Endothelial cell of umbilical vein (primary cell): Measurements from ENCODE around the gene DGCR2. TPM values are rescaled to one million over a fixed set of nuclear protein-coding genes. Genes with fewer than 3 reads are reported as not detected.

ENCODE experiments used
- BruUV-seq: library from RNA; stranded (reverse); fragments of 400-500 nt; replicated peaks from 2 replicates; lab custom pipeline; 2021; lab: Mats Ljungman, UMichigan
- CTCF ChIA-PET: fragments of 300-600, 350-600 bp; sonication (Branson Sonifier 250); formaldehyde crosslinking; loops from one replicate; lab custom pipeline; 2021; ENCODE audit warnings: antibody characterized with exemption, inconsistent platforms; lab: Charles Lee
- POLR2A ChIA-PET: fragments of 300-600, 350-600 bp; sonication (Branson Sonifier 250); formaldehyde crosslinking; loops from one replicate; lab custom pipeline; 2021; ENCODE audit warnings: antibody characterized with exemption, inconsistent platforms; lab: Charles Lee
- DNase-seq: peaks from one replicate; pipeline ENCODE4 v3.0.0-alpha.2; 2011; ENCODE audit warnings: low read depth, low spot score
- FAIRE-seq: peaks from 2 replicates; lab custom pipeline; 2011; peaks lifted over from hg19 to GRCh38; lab: Jason Lieb, UNC
- H2AFZ ChIP-seq: 2 replicates; pipeline ENCODE4 v1.6.0; 2012; ENCODE audit warnings: low read depth, low read length, control low read depth, inconsistent platforms
- H3K27ac ChIP-seq: 2 replicates; pipeline ENCODE4 v1.5.1; 2011; ENCODE audit warnings: low read depth, mild to moderate bottlenecking, control low read depth, low read length, moderate library complexity; ENCODE audit not compliant: insufficient read depth
- H3K27me3 ChIP-seq, 2 experiments: 2 replicates each; pipeline versions ENCODE4 v1.6.0 to v1.6.1; 2011; ENCODE audit warnings: low read length in 2 of 2, mixed read lengths in 1 of 2; ENCODE audit not compliant: control insufficient read depth in 2 of 2, insufficient read depth in 2 of 2
- H3K36me3 ChIP-seq, 2 experiments: 2 replicates in 1 of 2; 3 replicates in 1 of 2; pipeline ENCODE4 v1.5.1; 2011; ENCODE audit warnings: low read length in 2 of 2, mild to moderate bottlenecking in 1 of 2, moderate library complexity in 1 of 2; ENCODE audit not compliant: control insufficient read depth in 2 of 2, insufficient read depth in 2 of 2; ENCODE audit errors: extremely low read depth in 1 of 2
- H3K4me1 ChIP-seq: 3 replicates; pipeline ENCODE4 v1.5.1; 2011; ENCODE audit warnings: mild to moderate bottlenecking, low read length; ENCODE audit not compliant: control insufficient read depth, insufficient read depth; ENCODE audit errors: extremely low read depth
- H3K4me2 ChIP-seq: 2 replicates; pipeline ENCODE4 v1.6.1; 2011; ENCODE audit warnings: low read length, control low read depth, mixed read lengths; ENCODE audit not compliant: insufficient read depth
- H3K4me3 ChIP-seq, 3 experiments: fragments of 200-600 bp in 1 of 3; sonication (generic), shearing (Covaris generic) in 1 of 3; replicated peaks in 1 of 3; 2 replicates each; pipeline ENCODE4 v1.5.1; 2011 to 2016; ENCODE audit warnings: control low read depth in 3 of 3, low read length in 3 of 3, mild to moderate bottlenecking in 2 of 3, inconsistent platforms in 1 of 3, low read depth in 1 of 3, moderate library complexity in 1 of 3; ENCODE audit not compliant: insufficient read depth in 1 of 3
- H3K79me2 ChIP-seq: 2 replicates; pipeline ENCODE4 v1.6.0; 2012; ENCODE audit warnings: low read length, inconsistent platforms; ENCODE audit not compliant: control insufficient read depth, insufficient read depth
- H3K9ac ChIP-seq: replicated peaks from 2 replicates; pipeline ENCODE3; 2011; ENCODE audit warnings: low read length, control low read depth; ENCODE audit not compliant: insufficient read depth; ENCODE audit errors: extremely low read depth
- H3K9me1 ChIP-seq: replicated peaks from 3 replicates; pipeline ENCODE4 v1.6.0; 2011; ENCODE audit warnings: mild to moderate bottlenecking, low read length; ENCODE audit not compliant: control insufficient read depth, insufficient read depth; ENCODE audit errors: extremely low read depth
- H3K9me3 ChIP-seq: replicated peaks from 2 replicates; pipeline ENCODE4 v1.5.1; 2012; ENCODE audit warnings: low read length, inconsistent platforms; ENCODE audit not compliant: control insufficient read depth, insufficient read depth
- H4K20me1 ChIP-seq: replicated peaks from 2 replicates; pipeline ENCODE3; 2011; ENCODE audit warnings: mild to moderate bottlenecking, low read length; ENCODE audit not compliant: control insufficient read depth, insufficient read depth; ENCODE audit errors: extremely low read depth
- CTCF ChIP-seq, 2 donors: IDR thresholded peaks; 1 replicate in 1 of 2; 2 replicates in 1 of 2; pipeline ENCODE4 v1.5.1; 2011; ENCODE audit warnings: low read length in 2 of 2, mild to moderate bottlenecking in 2 of 2, moderate library complexity in 2 of 2, control low read depth in 1 of 2, inconsistent platforms in 1 of 2, low read depth in 1 of 2; ENCODE audit not compliant: insufficient read depth in 1 of 2; ENCODE audit errors: extremely low read depth in 1 of 2
- EZH2 ChIP-seq: IDR thresholded peaks from 2 replicates; pipeline ENCODE4 v1.6.1; 2012; ENCODE audit warnings: borderline replicate concordance, low read depth, mild to moderate bottlenecking, moderate library complexity, low read length, inconsistent platforms; ENCODE audit not compliant: severe bottlenecking
- FOS ChIP-seq: IDR thresholded peaks from 2 replicates; pipeline ENCODE4 v1.6.1; 2011; ENCODE audit warnings: mild to moderate bottlenecking, low read length, moderate library complexity, borderline replicate concordance; ENCODE audit not compliant: insufficient read depth
- GATA2 ChIP-seq: IDR thresholded peaks from 2 replicates; pipeline ENCODE4 v1.7.0; 2011; ENCODE audit warnings: low read depth, mild to moderate bottlenecking, moderate library complexity, mixed read lengths, low read length; ENCODE audit not compliant: insufficient read length, insufficient read depth
- JUN ChIP-seq: IDR thresholded peaks from 2 replicates; pipeline ENCODE4 v1.6.1; 2011; ENCODE audit warnings: borderline replicate concordance, low read depth; ENCODE audit not compliant: insufficient read length, insufficient read depth
- MAX ChIP-seq: IDR thresholded peaks from 2 replicates; pipeline ENCODE4 v1.6.1; 2011; ENCODE audit not compliant: insufficient read depth, insufficient read length
- MYC ChIP-seq: IDR thresholded peaks from one replicate; pipeline ENCODE4 v1.6.1; 2011; ENCODE audit warnings: mild to moderate bottlenecking, low read depth, low read length
- POLR2A ChIP-seq: IDR thresholded peaks from 2 replicates; pipeline ENCODE4 v1.6.1; 2012; ENCODE audit warnings: low read depth, mild to moderate bottlenecking, control low read depth, low read length
- POLR2AphosphoS5 ChIP-seq: IDR thresholded peaks from 2 replicates; pipeline ENCODE4 v1.6.1; 2012; ENCODE audit warnings: low read depth, mild to moderate bottlenecking, control low read depth, low read length, moderate library complexity; ENCODE audit not compliant: insufficient read depth
- dilution Hi-C: fragments of 300-500 bp; cut with MboI; formaldehyde crosslinking; loops from one replicate; pipeline ENCODE4 v1.15.0; 2019; ENCODE audit warnings: low sequenced_read_pairs; ENCODE audit not compliant: extremely low pct_ligation_motif_present
- intact Hi-C: fragments of 100-400 bp; cut with micrococcal nuclease; formaldehyde crosslinking; loops from one replicate; pipeline ENCODE4 v1.10.0; 2022
- polyA plus RNA-seq, 4 experiments: library from polyadenylated mRNA; depleted of rRNA in 3 of 4; stranded (reverse) in 3 of 4; unstranded in 1 of 4; fragments of >200 nt; gene quantifications; 2 replicates each; pipeline versions ENCODE4 v1.2.1 to v1.2.3, GENCODE V29; 2011 to 2012; ENCODE audit warnings: missing spikeins in 1 of 4
- total RNA-seq: library from RNA; stranded (reverse); gene quantifications from 2 replicates; pipeline ENCODE4 v1.2.3, GENCODE V29; 2021

Gene DGCR2
- total and polyA plus RNA-seq, 2 donors (not counting 3 experiments of a cell fraction or from before 2014, with no cell fraction given), result 44.8 to 51.2 TPM

GRCh38 chr22:18995327-18995711 is 126.9 kb downstream of the DGCR2 start:
- ChIA-PET CTCF (no interaction called here), POLR2A (no interaction called here)
- no peak overlapping the region for H3K27ac ChIP-seq
- no peaks in the 10 kb centered on the region for H3K9me1 ChIP-seq
- H3K4me3 ChIP-seq, result no peak overlapping the region
- dilution Hi-C loops, result no loop called here
- no peak overlapping the region for H3K4me2 ChIP-seq
- H3K36me3 ChIP-seq, result no peaks in the 10 kb centered on the region
- DNase-seq (no peak), FAIRE-seq (no peak)
- H3K79me2 ChIP-seq, result no peaks in the 10 kb centered on the region
- H3K4me1 ChIP-seq, result no peaks in the 10 kb centered on the region
- BruUV-seq, result no TSS peak
- no peaks in the 10 kb centered on the region for H3K9me3 ChIP-seq
- no peaks in the 10 kb centered on the region for H4K20me1 ChIP-seq
- H2AFZ ChIP-seq, result no peak overlapping the region
- TF ChIP-seq POLR2AphosphoS5, result no peak
- TF ChIP-seq EZH2, result no peak
- no peak for TF ChIP-seq GATA2
- no peak for TF ChIP-seq FOS
- no peak for TF ChIP-seq MAX
- TF ChIP-seq JUN, result no peak
- TF ChIP-seq POLR2A, result no peak
- TF ChIP-seq CTCF (IDR thresholded peaks at IDR 0.05; ENCODE audit: extremely low read depth in 1 of 2, insufficient read depth in 1 of 2, low read depth in 1 of 2, low read length in 2 of 2), result no peak
- TF ChIP-seq MYC, result no peak
- no peak overlapping the region for H3K9ac ChIP-seq
- peaks cover 0 to 1% of the 10 kb centered on the region in 2 experiments for H3K27me3 ChIP-seq
- intact Hi-C loops, result no loop called here
